Fibroblast of the aortic adventitia (primary cell): ENCODE results near the gene IGF2BP2. TPM values are rescaled to one million over a fixed set of nuclear protein-coding genes. Genes with fewer than 3 reads are reported as not detected.
A peak's percentile ranks its signal among the peaks of the same experiment; 100 is the strongest.

Experiments used
- DNase-seq: peaks from one replicate; pipeline ENCODE4 v3.0.0-alpha.2; 2010; ENCODE audit warnings: low read depth
- H3K4me3 ChIP-seq: 2 replicates; pipeline ENCODE4 v1.5.1; 2011; ENCODE audit warnings: low read depth, mild to moderate bottlenecking, control low read depth, low read length, moderate library complexity
- CTCF ChIP-seq: IDR thresholded peaks from 2 replicates; pipeline ENCODE4 v1.5.1; 2011; ENCODE audit warnings: mild to moderate bottlenecking, low read length, control low read depth, inconsistent platforms; ENCODE audit not compliant: insufficient read depth
- total RNA-seq: library from RNA; depleted of rRNA; stranded (reverse); fragments of >200 nt; gene quantifications from 2 replicates; pipeline ENCODE4 v1.2.3, GENCODE V29; 2012; ENCODE audit warnings: low replicate concordance

Gene IGF2BP2
- total RNA-seq, 1 donor = 40.1 TPM

- no peak for DNase-seq
- no peak for TF ChIP-seq CTCF
- no peak overlapping the region for H3K4me3 ChIP-seq
Observed at GRCh38 chr3:185657211-185657610, 167.6 kb downstream of the IGF2BP2 start.

GRCh38 chr3:185656321-185656840 is 168.5 kb downstream of the IGF2BP2 start:
- no peak for TF ChIP-seq CTCF
- peak; percentile 99 for DNase-seq
- no peak overlapping the region for H3K4me3 ChIP-seq

GRCh38 chr3:185655426-185656320 is 169.2 kb downstream of the IGF2BP2 start:
- H3K4me3 ChIP-seq = no peak overlapping the region
- no peak for TF ChIP-seq CTCF
- no peak for DNase-seq

- no peak overlapping the region for H3K4me3 ChIP-seq
- DNase-seq = no peak
- TF ChIP-seq CTCF = no peak
Observed at GRCh38 chr3:185654758-185655145, 170.1 kb downstream of the IGF2BP2 start.

GRCh38 chr3:185653949-185654757 is 170.7 kb downstream of the IGF2BP2 start:
- no peak for TF ChIP-seq CTCF
- DNase-seq = peak; percentile 7
- no peak overlapping the region for H3K4me3 ChIP-seq

GRCh38 chr3:185651971-185652370 is 172.9 kb downstream of the IGF2BP2 start:
- no peak overlapping the region for H3K4me3 ChIP-seq
- TF ChIP-seq CTCF = no peak
- DNase-seq = no peak
